CD4-positive, alpha-beta T cell treated with Interleukin-4 for 4 hours (primary cell): Measurements from ENCODE around the gene TMC6.

Source experiments
- DNase-seq: peaks from one replicate; pipeline ENCODE4 v3.0.0-alpha.2; 2020

The TMC6 gene

DNA sequence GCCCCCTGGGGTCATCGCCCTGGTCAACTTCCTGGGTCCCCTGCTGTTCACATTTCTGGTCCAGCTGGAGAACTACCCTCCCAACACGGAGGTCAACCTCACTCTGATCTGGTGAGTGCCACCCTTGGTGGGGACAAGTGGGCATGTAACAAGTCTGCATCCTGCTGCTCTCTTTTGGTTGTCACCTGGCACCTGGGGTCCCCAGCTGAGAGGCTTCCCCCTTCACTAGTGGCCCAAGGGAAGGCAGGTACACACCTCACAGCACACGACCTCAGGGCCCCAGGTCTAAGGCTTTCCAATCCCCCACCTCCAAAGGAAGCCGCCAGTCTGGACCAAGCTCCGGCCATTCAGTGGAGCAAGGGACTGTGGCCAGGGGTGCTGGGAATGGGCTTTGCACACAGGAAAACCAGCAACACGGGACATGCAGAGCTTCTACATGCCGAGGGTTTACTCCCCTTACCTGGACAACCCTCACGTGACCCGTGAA, 6.4 kb upstream of the TMC6 start:
- no peak for DNase-seq

GRCh38 chr17:78133971-78134898, 5.7 kb upstream of the TMC6 start:
- peak; percentile 86 for DNase-seq

DNA sequence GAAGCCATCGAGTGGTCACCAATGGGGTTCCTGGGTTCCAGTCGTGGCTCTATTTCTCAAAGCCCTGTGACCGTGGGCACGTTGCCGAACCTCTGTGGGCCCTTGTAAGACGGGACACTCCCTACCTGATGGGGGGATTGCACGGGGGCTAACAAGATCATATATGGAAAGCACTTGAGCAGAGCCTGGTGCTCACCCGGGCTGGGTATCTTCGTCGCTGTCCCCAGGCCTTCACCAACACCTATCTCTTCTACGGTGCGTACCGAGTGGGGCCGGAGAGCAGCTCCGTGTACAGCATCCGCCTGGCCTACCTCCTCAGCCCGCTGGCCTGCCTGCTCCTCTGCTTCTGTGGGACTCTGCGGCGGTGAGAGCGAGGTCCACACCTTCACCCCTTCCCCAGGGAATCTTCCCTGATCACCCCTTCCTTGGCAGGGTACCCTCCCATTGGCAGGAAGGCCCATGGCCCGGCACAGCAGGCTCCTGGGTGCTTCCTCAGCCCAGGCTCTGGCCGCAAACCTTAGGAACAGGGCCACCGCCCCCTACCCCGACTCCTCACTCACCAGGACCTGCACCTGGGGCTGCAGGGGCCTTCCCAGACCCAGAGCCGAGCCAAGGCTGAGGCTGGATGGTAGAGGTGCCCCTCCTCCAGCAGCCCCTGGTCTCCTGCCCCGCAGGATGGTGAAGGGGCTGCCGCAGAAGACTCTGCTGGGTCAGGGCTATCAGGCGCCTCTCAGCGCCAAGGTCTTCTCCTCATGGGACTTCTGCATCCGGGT, 4.8 kb upstream of the TMC6 start:
- no peak for DNase-seq

DNA sequence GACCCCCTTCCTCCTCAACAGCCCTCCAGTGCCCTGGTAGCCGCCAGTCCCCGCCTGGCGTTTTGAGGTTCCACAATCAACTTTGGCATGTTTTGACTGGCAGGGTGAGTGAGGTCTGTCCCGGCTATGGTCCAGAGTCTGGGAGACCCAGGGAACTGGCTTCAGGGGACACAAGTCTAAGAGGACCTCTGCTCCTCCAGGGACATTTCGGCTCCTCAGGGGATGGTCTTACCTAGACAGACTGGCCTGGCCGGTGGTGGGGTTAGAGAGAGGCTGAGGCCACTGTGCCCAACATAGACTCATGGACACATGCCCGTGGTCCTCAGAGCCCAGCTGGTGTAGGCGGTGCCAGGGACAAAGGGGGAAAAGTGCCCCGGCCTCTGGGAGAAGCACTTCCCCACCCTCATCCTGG, 4.2 kb upstream of the TMC6 start:
- DNase-seq: no peak

GRCh38 chr17:78132084-78132676, 3.6 kb upstream of the TMC6 start:
- DNase-seq: peak; percentile 74

DNA sequence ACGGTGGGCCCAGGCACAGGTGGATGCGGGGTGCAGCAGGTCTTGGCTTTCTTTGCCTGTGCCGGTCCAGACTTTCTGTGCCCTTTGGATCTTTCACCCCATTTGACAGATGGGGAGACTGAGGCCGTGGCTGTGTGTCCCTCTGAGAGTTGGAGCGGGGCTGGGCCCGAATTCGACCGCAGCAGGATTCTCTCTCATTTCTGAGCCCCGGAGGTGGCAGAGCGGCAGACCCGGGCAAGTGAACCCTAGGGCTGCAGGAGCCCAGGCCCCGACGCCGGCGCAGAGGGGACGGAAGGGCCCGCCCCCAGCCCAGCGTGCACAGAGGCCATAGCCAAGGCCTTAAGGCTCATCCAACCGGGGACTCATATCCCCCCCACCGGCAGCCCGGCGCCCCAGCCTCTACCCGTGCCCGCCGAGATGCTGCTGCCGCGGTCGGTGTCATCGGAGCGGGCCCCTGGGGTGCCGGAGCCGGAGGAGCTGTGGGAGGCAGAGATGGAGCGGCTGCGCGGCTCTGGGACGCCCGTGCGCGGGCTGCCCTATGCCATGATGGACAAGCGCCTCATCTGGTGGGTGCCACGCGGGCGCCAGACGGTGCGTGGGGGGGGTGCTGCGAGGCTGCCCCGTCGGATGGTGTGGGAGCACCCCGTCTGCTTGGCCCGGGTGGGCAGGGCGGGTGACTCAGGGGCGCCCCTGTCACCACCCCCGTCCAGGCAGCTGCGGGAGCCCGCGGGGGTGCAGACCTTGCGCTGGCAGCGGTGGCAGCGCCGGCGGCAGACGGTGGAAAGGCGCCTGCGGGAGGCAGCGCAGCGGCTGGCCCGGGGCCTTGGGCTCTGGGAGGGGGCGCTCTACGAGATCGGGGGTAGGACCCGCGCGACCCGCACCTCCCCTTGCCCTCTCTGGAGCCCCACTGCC, 2.9 kb upstream of the TMC6 start:
- DNase-seq: peak; percentile 51

GRCh38 chr17:78130437-78131101, 2.0 kb upstream of the TMC6 start, which contains the start of gene TMC8:
Gene TMC8 (plus strand): TSS chr17:78130771. CDS start chr17:78131589, 818 bp downstream.
- DNase-seq: peak; percentile 86

GRCh38 chr17:78130090-78130436, 1.5 kb upstream of the TMC6 start:
- no peak for DNase-seq

DNA sequence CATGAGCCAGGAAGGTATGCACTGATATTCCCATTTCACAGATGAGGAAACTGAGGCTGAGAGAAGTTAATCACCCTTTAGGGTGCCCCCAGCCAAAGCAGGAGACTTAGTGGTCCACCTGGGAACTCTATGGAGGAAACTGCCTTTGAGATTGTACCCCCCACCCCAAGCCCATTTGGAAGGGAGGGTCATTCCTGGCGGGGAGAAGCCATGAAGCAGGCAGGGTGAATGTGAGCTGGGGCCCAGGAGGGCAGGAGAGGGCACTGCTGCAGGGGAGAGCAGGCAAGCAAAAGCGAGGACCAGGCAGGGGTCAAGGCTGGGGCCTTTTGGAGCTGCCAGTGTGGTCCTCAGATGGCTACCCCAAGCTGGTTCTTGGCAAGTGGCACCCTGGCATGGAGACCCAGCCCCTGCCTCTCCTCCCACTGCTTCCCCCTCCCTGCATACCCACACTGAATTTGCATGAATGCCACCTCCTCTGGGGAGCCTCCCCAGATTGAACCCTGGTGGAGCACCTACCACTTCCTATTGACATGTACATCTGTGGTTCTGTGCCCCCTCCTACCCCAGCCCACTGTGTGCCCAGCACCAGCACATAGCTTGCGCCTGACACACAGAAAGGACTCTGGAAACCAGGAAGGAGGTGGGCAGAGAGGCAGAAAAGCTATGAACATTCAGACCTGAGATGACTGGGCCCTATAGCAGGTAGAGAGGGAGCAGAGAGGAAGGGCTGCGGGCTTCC, 965 bp upstream of the TMC6 start:
- DNase-seq: peak; percentile 53

GRCh38 chr17:78127888-78128550, 536 bp downstream of the TMC6 start:
- no peak for DNase-seq

- peak; percentile 76 for DNase-seq
Measured at GRCh38 chr17:78127239-78127887, 1.2 kb downstream of the TMC6 start.

DNA sequence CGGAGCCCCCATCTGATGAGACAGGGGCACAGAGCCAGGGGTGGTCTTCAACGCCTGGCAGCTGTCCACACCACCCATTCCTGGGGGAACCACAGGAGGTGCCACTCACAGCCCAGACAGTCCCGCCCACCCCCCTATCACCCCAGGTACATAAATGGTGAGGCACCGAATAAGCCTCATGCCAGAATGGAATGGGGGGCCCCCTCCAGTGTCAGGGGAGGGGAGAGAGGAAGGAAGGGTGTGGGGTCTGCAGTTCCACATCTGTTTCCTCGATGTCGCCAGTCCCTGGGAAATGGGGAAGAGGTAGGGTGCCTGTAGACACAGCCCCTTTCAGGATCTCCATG, 1.7 kb downstream of the TMC6 start:
- DNase-seq: no peak

GRCh38 chr17:78125976-78126894, 2.3 kb downstream of the TMC6 start:
- no peak for DNase-seq

- peak; percentile 35 for DNase-seq
Measured at GRCh38 chr17:78125138-78125913, 3.2 kb downstream of the TMC6 start.

DNA sequence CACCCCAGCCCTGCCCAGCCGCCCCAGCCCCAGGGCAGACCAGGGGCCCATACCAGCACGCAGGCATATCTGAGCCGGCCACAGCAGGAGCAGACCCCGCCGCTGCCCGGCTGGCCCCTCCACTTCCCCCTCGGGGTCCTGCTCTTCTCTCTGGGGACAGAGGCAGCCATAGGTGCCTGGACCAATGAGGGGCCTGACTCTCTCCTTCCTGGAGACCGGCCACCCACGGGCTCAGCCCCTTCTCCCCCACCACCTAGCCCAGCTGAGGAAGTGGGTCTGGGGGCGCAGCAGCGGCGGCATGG, 3.8 kb downstream of the TMC6 start:
- DNase-seq: no peak

- no peak for DNase-seq
Measured at GRCh38 chr17:78124081-78124835, 4.3 kb downstream of the TMC6 start.

GRCh38 chr17:78123258-78123929, 5.2 kb downstream of the TMC6 start:
- DNase-seq: no peak
